Pancreas (tissue), 10 donors: ENCODE measurements around the gene SMAD3. TPM values are rescaled to one million over a fixed set of nuclear protein-coding genes. Genes with fewer than 3 reads are reported as not detected.
A peak's percentile ranks its signal among the peaks of the same experiment; 100 is the strongest.

ENCODE experiments used
- ATAC-seq, 4 donors: fragments of 200-7000 bp; cut with Tn5 transposase; one replicate each; pipeline versions ENCODE4 v1.8.0 to v1.9.1; 2020; ENCODE audit warnings: mild to moderate bottlenecking in 4 of 4, moderate library complexity in 4 of 4
- DNase-seq, 6 donors: peaks; one replicate each; pipeline ENCODE4 v3.0.0-alpha.2; 2020
- FAIRE-seq: peaks from 2 replicates; lab custom pipeline; 2012; peaks lifted over from hg19 to GRCh38; lab: Jason Lieb, UNC
- H3K27ac ChIP-seq, 4 donors: fragments of 200-600 bp; sonication (generic); 1 replicate in 3 of 4; 2 replicates in 1 of 4; pipeline versions ENCODE4 v1.5.0 to v1.8.0; 2020
- H3K27me3 ChIP-seq, 4 donors: fragments of 200-600 bp; one replicate each; pipeline ENCODE4 v1.8.0; 2021
- H3K36me3 ChIP-seq, 3 donors: fragments of 200-600 bp; sonication (generic) in 1 of 3; one replicate each; pipeline versions ENCODE4 v1.5.0 to v1.8.0; 2020 to 2021
- H3K4me1 ChIP-seq, 3 donors: fragments of 200-600 bp; one replicate each; pipeline ENCODE4 v1.8.0; 2021
- H3K4me3 ChIP-seq, 4 donors: fragments of 200-600 bp; sonication (generic) in 2 of 4; one replicate each; pipeline versions ENCODE4 v1.5.0 to v1.8.0; 2020 to 2021
- H3K9me3 ChIP-seq, 4 donors: fragments of 200-600 bp; one replicate each; pipeline ENCODE4 v1.8.0; 2021
- WGBS, 2 donors: extraction: QIAGEN DNeasy Blood & Tissue Kit; methylation state at CpG; one replicate each; pipeline ENCODE4 v1.1.7; 2013; 5-methylcytosine and 5-hydroxymethylcytosine counted together
- intact Hi-C, 3 donors: fragments of 100-400 bp; cut with DNase I; formaldehyde crosslinking; loops; one replicate each; pipeline versions ENCODE4 v1.11.1 to v1.14.2; 2022
- polyA plus RNA-seq, 2 donors: library from polyadenylated mRNA; stranded (reverse); fragments of 200-250 nt; gene quantifications; one replicate each; pipeline ENCODE4 v1.2.3, GENCODE V29; 2013
- total RNA-seq, 6 donors: library from RNA; stranded (reverse); fragmentation: NEBNext Ultra II Directional in 4 of 6; extraction: Animal tissue kit (Norgen Biotek cat#: 25700) in 4 of 6; gene quantifications; one replicate each; pipeline versions ENCODE4 v1.2.1 to v1.2.4, GENCODE V29; 2021 to 2023
- TF ChIP-seq, protein P1 (sequence below), 4 donors: fragments of 200-600 bp; sonication (generic) in 3 of 4; IDR thresholded peaks; one replicate each; pipeline versions ENCODE4 v1.5.0 to v1.8.0; 2021; ENCODE audit warnings: antibody characterized with exemption in 4 of 4
- donor health status: healthy with polysubstance abuse.
- donor health status: DM: no; HTN: no; CAD: no; lungs with moderate emphysema.
- donor health status: DM: no; HTN: no; CAD: no.
- donor health status: control.
- donor health status: control.
- donor health status: Bipolar disorder and iron deficiency.
- donor health status: DM: yes; HTN: yes; CAD: no.
- donor health status: DM: no; HTN: no; CAD: no.
- donor health status: DM: no; HTN: no; CAD: no.
- donor health status: DM: yes; HTN: yes; CAD: no.

SMAD3 gene
- total and polyA plus RNA-seq, 8 donors = 7.9 to 42.5 (median 21.4) TPM

DNA sequence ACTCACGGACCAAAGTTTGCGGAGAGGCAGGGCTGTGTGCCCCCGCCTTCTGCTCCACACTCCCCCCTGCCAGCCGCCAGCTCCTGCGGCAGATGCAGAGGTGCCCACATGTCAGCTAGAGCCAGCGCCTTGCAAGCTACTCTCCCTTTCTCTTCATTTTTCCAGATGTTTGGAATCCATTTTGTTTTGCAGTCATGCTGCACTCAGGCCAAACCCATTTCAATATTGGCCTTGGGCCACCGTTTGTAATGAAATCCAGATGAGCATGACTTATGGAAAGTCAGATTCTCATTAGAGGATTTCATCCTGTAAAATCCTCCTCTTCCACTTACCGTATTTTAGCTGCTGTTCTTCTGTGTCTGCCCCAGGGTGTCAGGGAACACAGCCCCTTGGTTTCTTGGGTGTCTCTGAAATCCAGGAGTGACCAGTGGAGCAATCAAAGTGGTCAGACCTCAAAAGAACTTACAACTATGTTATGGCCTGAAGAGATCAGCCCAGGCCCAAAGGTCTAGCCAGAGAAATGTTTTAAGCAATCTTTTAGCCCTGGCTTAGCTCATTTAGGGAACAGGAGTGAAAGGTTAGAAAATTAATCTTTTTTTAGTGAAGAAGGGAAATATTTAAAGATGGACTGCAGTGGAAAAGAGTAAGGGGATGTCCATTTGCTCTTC is 123.3 kb downstream of the SMAD3 start:
- H3K4me3 ChIP-seq = no peak overlapping the region
- peak in 3 of 4 donors; percentile 7 to 24 (median 11) for ATAC-seq
- FAIRE-seq = no peak
- TF ChIP-seq, protein P1, sequence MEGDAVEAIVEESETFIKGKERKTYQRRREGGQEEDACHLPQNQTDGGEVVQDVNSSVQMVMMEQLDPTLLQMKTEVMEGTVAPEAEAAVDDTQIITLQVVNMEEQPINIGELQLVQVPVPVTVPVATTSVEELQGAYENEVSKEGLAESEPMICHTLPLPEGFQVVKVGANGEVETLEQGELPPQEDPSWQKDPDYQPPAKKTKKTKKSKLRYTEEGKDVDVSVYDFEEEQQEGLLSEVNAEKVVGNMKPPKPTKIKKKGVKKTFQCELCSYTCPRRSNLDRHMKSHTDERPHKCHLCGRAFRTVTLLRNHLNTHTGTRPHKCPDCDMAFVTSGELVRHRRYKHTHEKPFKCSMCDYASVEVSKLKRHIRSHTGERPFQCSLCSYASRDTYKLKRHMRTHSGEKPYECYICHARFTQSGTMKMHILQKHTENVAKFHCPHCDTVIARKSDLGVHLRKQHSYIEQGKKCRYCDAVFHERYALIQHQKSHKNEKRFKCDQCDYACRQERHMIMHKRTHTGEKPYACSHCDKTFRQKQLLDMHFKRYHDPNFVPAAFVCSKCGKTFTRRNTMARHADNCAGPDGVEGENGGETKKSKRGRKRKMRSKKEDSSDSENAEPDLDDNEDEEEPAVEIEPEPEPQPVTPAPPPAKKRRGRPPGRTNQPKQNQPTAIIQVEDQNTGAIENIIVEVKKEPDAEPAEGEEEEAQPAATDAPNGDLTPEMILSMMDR (IDR thresholded peaks at IDR 0.05) = no peak
- no peaks in the 10 kb centered on the region for H3K27me3 ChIP-seq
- intact Hi-C loops = no loop called here
- peaks cover 3 to 8% (median 5%) of the 10 kb centered on the region in 3 donors for H3K4me1 ChIP-seq
- no peaks in the 10 kb centered on the region for H3K9me3 ChIP-seq
- DNase-seq = no peak
- H3K27ac ChIP-seq = no peak overlapping the region
- 83 to 90% methylated on average over 8 of the region's 8 CpGs for WGBS, 2 donors
- peaks cover 0 to 45% (median 8%) of the 10 kb centered on the region in 3 donors for H3K36me3 ChIP-seq

DNA sequence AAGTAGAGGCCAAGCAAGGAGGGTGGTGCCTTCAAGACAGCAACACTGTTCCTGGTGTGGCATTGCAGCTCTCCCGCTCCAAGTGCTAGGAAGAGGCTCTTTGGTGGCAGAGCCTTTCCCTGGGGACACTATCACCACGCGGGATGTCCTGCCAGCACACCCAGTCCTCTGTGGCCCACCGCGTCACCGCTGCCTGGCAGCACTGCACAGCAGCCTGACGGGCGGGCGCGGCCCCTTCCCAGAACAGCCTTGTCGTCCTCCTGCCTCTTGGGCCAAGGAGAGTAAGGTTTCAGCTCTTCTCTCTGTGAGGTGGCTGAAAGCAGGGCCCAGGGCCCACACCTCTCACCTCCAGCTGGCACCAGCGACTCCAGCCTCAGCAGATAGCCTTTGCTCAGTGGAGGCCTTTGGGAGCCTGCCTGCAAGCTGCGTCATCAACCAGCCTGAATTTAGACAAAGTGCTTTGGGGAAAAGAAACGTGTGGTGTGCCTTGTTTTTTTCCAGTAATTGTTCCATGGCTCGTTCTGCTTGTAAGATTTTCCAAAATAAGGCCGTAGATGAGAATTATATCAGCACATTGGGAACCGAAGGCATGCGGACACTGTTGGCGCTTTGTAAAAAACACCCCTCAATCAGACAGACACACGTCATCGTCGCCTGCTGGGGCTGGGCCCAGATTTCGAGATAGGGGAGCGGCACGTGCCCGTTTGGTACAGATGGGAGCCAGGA is 124.1 kb downstream of the SMAD3 start:
- ATAC-seq = peak in 2 of 4 donors; percentile 8 to 10

DNA sequence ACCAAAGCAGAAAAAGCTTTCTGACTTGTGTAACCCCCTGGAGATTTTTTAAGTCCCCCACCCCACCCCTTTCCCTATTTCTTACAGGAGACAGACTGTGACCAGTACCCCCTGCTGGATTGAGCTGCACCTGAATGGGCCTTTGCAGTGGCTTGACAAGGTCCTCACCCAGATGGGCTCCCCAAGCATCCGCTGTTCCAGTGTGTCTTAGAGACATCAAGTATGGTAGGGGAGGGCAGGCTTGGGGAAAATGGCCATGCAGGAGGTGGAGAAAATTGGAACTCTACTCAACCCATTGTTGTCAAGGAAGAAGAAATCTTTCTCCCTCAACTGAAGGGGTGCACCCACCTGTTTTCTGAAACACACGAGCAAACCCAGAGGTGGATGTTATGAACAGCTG is 124.9 kb downstream of the SMAD3 start:
- peaks cover 3 to 8% (median 5%) of the 10 kb centered on the region in 3 donors for H3K4me1 ChIP-seq
- TF ChIP-seq, protein P1 (IDR thresholded peaks at IDR 0.05) = no peak
- H3K36me3 ChIP-seq = peaks cover 0 to 37% (median 8%) of the 10 kb centered on the region in 3 donors
- no peaks in the 10 kb centered on the region for H3K9me3 ChIP-seq
- no peak for ATAC-seq
- no peaks in the 10 kb centered on the region for H3K27me3 ChIP-seq
- H3K4me3 ChIP-seq = no peak overlapping the region
- DNase-seq = no peak
- WGBS, 2 donors = 83 to 94% methylated on average over 2 of the region's 2 CpGs
- intact Hi-C loops = no loop called here
- FAIRE-seq = no peak
- H3K27ac ChIP-seq = no peak overlapping the region

More for the DNA sequence above, 124.1 kb downstream of the SMAD3 start:
- intact Hi-C loops = no loop called here
- peaks cover 3 to 8% (median 5%) of the 10 kb centered on the region in 3 donors for H3K4me1 ChIP-seq
- H3K36me3 ChIP-seq = peaks cover 0 to 41% (median 8%) of the 10 kb centered on the region in 3 donors
- DNase-seq (no peak), FAIRE-seq (no peak)
- no peaks in the 10 kb centered on the region for H3K9me3 ChIP-seq
- 87 to 89% methylated on average over 26 of the region's 26 CpGs for WGBS, 2 donors
- H3K4me3 ChIP-seq = no peak overlapping the region
- TF ChIP-seq, protein P1 (IDR thresholded peaks at IDR 0.05) = no peak
- no peaks in the 10 kb centered on the region for H3K27me3 ChIP-seq
- H3K27ac ChIP-seq = no peak overlapping the region

DNA sequence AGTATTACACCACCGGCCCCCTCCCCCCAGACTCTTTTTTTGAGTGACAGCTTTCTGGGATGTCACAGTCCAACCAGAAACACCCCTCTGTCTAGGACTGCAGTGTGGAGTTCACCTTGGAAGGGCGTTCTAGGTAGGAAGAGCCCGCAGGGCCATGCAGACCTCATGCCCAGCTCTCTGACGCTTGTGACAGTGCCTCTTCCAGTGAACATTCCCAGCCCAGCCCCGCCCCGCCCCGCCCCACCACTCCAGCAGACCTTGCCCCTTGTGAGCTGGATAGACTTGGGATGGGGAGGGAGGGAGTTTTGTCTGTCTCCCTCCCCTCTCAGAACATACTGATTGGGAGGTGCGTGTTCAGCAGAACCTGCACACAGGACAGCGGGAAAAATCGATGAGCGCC is 125.4 kb downstream of the SMAD3 start:
- ATAC-seq (no peak), FAIRE-seq (no peak), DNase-seq (no peak)
- no peaks in the 10 kb centered on the region for H3K27me3 ChIP-seq
- H3K9me3 ChIP-seq = no peaks in the 10 kb centered on the region
- intact Hi-C loops = no loop called here
- peaks cover 3 to 8% (median 3%) of the 10 kb centered on the region in 3 donors for H3K4me1 ChIP-seq
- peaks cover 0 to 37% (median 8%) of the 10 kb centered on the region in 3 donors for H3K36me3 ChIP-seq
- no peak overlapping the region for H3K27ac ChIP-seq
- H3K4me3 ChIP-seq = no peak overlapping the region
- WGBS, 2 donors = 90 to 96% methylated on average over 11 of the region's 11 CpGs
- TF ChIP-seq, protein P1 (IDR thresholded peaks at IDR 0.05) = no peak
